Keratinocyte (primary cell): Measurements from ENCODE around the gene E2F7. TPM values are rescaled to one million over a fixed set of nuclear protein-coding genes. Genes with fewer than 3 reads are reported as not detected.

Source experiments
- DNase-seq: peaks from one replicate; pipeline ENCODE4 v3.0.0-alpha.2; 2011; ENCODE audit warnings: low read depth, missing footprints, low spot score
- FAIRE-seq: peaks from 2 replicates; lab custom pipeline; 2011; peaks lifted over from hg19 to GRCh38; lab: Jason Lieb, UNC
- H2AFZ ChIP-seq: 2 replicates; pipeline ENCODE4 v1.6.0; 2012; ENCODE audit warnings: low read length, control low read depth, inconsistent platforms; ENCODE audit not compliant: control insufficient read depth
- H3K27ac ChIP-seq: 2 replicates; pipeline ENCODE4 v1.5.1; 2011; ENCODE audit warnings: low read length; ENCODE audit not compliant: control insufficient read depth, insufficient read depth
- H3K27me3 ChIP-seq: 3 replicates; pipeline ENCODE4 v1.6.0; 2011; ENCODE audit warnings: low read length; ENCODE audit not compliant: control insufficient read depth, insufficient read depth; ENCODE audit errors: extremely low read depth
- H3K36me3 ChIP-seq, 2 experiments: 2 replicates in 1 of 2; 3 replicates in 1 of 2; pipeline ENCODE4 v1.5.1; 2011; ENCODE audit warnings: low read length in 2 of 2, mild to moderate bottlenecking in 1 of 2; ENCODE audit not compliant: control insufficient read depth in 2 of 2, insufficient read depth in 2 of 2; ENCODE audit errors: extremely low read depth in 1 of 2
- H3K4me1 ChIP-seq: 3 replicates; pipeline ENCODE4 v1.5.1; 2011; ENCODE audit warnings: low read length; ENCODE audit not compliant: control insufficient read depth, insufficient read depth; ENCODE audit errors: extremely low read depth
- H3K4me2 ChIP-seq: 3 replicates; pipeline ENCODE4 v1.6.0; 2011; ENCODE audit warnings: low read depth, low read length; ENCODE audit not compliant: control insufficient read depth, insufficient read depth; ENCODE audit errors: extremely low read depth
- H3K4me3 ChIP-seq, 3 experiments: fragments of 200-600 bp in 1 of 3; sonication (generic) in 1 of 3; 2 replicates in 2 of 3; 3 replicates in 1 of 3; pipeline ENCODE4 v1.5.1; 2011 to 2016; ENCODE audit warnings: low read length in 3 of 3, mild to moderate bottlenecking in 3 of 3, control low read depth in 2 of 3, inconsistent platforms in 1 of 3, low read depth in 1 of 3, mixed read lengths in 1 of 3, mixed run types in 1 of 3, moderate library complexity in 1 of 3; ENCODE audit not compliant: control insufficient read depth in 2 of 3, insufficient read depth in 2 of 3; ENCODE audit errors: extremely low read depth in 1 of 3
- H3K79me2 ChIP-seq: 2 replicates; pipeline ENCODE4 v1.6.0; 2012; ENCODE audit warnings: low read length; ENCODE audit not compliant: control insufficient read depth, insufficient read depth
- H3K9ac ChIP-seq: 3 replicates; pipeline ENCODE4 v1.6.0; 2011; ENCODE audit warnings: low read length; ENCODE audit not compliant: control insufficient read depth, insufficient read depth; ENCODE audit errors: extremely low read depth
- H3K9me1 ChIP-seq: 3 replicates; pipeline ENCODE4 v1.6.0; 2011; ENCODE audit warnings: low read length; ENCODE audit not compliant: control insufficient read depth, insufficient read depth; ENCODE audit errors: extremely low read depth
- H3K9me3 ChIP-seq: 2 replicates; pipeline ENCODE4 v1.5.1; 2012; ENCODE audit warnings: low read depth, low read length; ENCODE audit not compliant: control insufficient read depth
- H4K20me1 ChIP-seq: 3 replicates; pipeline ENCODE4 v1.6.0; 2011; ENCODE audit warnings: low read length; ENCODE audit not compliant: control insufficient read depth, insufficient read depth; ENCODE audit errors: extremely low read depth
- CTCF ChIP-seq, 3 experiments: IDR thresholded peaks in 1 of 3; conservative IDR thresholded peaks in 1 of 3; optimal IDR thresholded peaks in 1 of 3; 2 replicates in 2 of 3; 3 replicates in 1 of 3; pipeline versions ENCODE3 to v1.5.1; 2011; ENCODE audit warnings: low read length in 3 of 3, mild to moderate bottlenecking in 3 of 3, moderate library complexity in 2 of 3, control low read depth in 1 of 3, inconsistent platforms in 1 of 3; ENCODE audit not compliant: insufficient read depth in 2 of 3; ENCODE audit errors: extremely low read depth in 1 of 3
- EZH2 ChIP-seq: IDR thresholded peaks from one replicate; pipeline ENCODE4 v1.6.1; 2012; ENCODE audit warnings: inconsistent platforms, mild to moderate bottlenecking, low read length, moderate library complexity
- dilution Hi-C: fragments of 300-500 bp; cut with MboI; formaldehyde crosslinking; loops from one replicate; pipeline ENCODE4 v1.7.0; 2020; ENCODE audit warnings: low sequenced_read_pairs; ENCODE audit not compliant: extremely low pct_ligation_motif_present
- polyA plus RNA-seq, 5 experiments: library from polyadenylated mRNA; depleted of rRNA in 3 of 5; stranded (reverse) in 3 of 5; stranded (forward) in 1 of 5; unstranded in 1 of 5; fragments of >200 nt; gene quantifications; 1 replicate in 1 of 5; 2 replicates in 3 of 5; 3 replicates in 1 of 5; pipeline versions ENCODE4 v1.2.1 to v1.2.3, GENCODE V29; 2011 to 2012; ENCODE audit warnings: missing spikeins in 2 of 5, low read depth in 1 of 5, low replicate concordance in 1 of 5

Gene E2F7
- polyA plus RNA-seq, 1 donor (not counting 4 experiments of a cell fraction or from before 2014, with no cell fraction given), result 9.9 TPM

GRCh38 chr12:77082021-77082420 lies 16.7 kb upstream of the E2F7 start:
- Histone ChIP-seq H3K9me1 (no peaks in the 10 kb centered on the region), H3K4me1 (no peaks in the 10 kb centered on the region), H3K27ac (no peak overlapping the region), H3K27me3 (no peaks in the 10 kb centered on the region), H3K9ac (no peak overlapping the region), H3K79me2 (no peaks in the 10 kb centered on the region), H3K4me3 (no peak overlapping the region), H3K9me3 (no peaks in the 10 kb centered on the region), H4K20me1 (no peaks in the 10 kb centered on the region), H2AFZ (no peak overlapping the region), H3K36me3 (no peaks in the 10 kb centered on the region), H3K4me2 (no peak overlapping the region)
- TF ChIP-seq EZH2 (no peak), CTCF (optimal IDR thresholded peaks at IDR 0.05 in 1 of 3, IDR thresholded peaks at IDR 0.05 in 1 of 3, conservative IDR thresholded peaks at IDR 0.05 in 1 of 3; ENCODE audit: extremely low read depth in 1 of 3, insufficient read depth in 2 of 3, low read length in 3 of 3) (no peak)
- dilution Hi-C loops, result no loop called here
- FAIRE-seq (no peak), DNase-seq (no peak)

GRCh38 chr12:77079631-77080030 lies 14.3 kb upstream of the E2F7 start:
- Histone ChIP-seq H3K9me1 (no peaks in the 10 kb centered on the region), H4K20me1 (no peaks in the 10 kb centered on the region), H3K36me3 (no peaks in the 10 kb centered on the region), H3K27me3 (no peaks in the 10 kb centered on the region), H3K27ac (no peak overlapping the region), H3K4me1 (no peaks in the 10 kb centered on the region), H2AFZ (no peak overlapping the region), H3K9me3 (no peaks in the 10 kb centered on the region), H3K9ac (no peak overlapping the region), H3K79me2 (no peaks in the 10 kb centered on the region), H3K4me2 (no peak overlapping the region), H3K4me3 (no peak overlapping the region)
- FAIRE-seq (no peak), DNase-seq (no peak)
- TF ChIP-seq EZH2 (no peak), CTCF (optimal IDR thresholded peaks at IDR 0.05 in 1 of 3, IDR thresholded peaks at IDR 0.05 in 1 of 3, conservative IDR thresholded peaks at IDR 0.05 in 1 of 3; ENCODE audit: extremely low read depth in 1 of 3, insufficient read depth in 2 of 3, low read length in 3 of 3) (no peak)
- dilution Hi-C loops, result no loop called here
